ENCODE measurements around the gene LDLRAD4.

DNA sequence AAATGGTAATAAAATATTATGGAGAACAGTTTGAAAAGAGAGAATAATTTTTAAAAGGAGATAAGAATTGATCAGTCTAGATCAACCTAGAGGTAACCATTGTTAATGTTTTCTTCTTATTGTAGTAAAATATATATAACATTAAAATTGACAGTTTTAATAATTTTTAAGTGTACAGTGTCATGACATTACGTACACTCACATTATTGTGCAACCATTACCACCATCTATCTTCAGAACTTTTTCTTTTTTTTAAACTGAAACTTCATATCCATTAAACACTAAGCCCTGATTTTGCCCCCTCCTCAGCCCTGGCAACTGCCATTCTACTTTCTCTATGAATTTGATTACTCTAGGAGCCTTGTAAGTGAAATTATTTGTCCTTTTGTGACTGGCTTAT lies 121.1 kb downstream of the LDLRAD4 start:
- TF ChIP-seq, protein P1, sequence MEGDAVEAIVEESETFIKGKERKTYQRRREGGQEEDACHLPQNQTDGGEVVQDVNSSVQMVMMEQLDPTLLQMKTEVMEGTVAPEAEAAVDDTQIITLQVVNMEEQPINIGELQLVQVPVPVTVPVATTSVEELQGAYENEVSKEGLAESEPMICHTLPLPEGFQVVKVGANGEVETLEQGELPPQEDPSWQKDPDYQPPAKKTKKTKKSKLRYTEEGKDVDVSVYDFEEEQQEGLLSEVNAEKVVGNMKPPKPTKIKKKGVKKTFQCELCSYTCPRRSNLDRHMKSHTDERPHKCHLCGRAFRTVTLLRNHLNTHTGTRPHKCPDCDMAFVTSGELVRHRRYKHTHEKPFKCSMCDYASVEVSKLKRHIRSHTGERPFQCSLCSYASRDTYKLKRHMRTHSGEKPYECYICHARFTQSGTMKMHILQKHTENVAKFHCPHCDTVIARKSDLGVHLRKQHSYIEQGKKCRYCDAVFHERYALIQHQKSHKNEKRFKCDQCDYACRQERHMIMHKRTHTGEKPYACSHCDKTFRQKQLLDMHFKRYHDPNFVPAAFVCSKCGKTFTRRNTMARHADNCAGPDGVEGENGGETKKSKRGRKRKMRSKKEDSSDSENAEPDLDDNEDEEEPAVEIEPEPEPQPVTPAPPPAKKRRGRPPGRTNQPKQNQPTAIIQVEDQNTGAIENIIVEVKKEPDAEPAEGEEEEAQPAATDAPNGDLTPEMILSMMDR (IDR thresholded peaks at IDR 0.05): no peak
- no peak for TF ChIP-seq POLR2A (IDR thresholded peaks at IDR 0.05)

Data from upper lobe of left lung (tissue), 4 donors.